ENCODE data around the gene HOXC6.

HOXC6 gene

GRCh38 chr12:53990311-53991076 is 37.7 kb upstream of the HOXC6 start:
- DNase-seq, result no peak

- no peak for DNase-seq
Measured at GRCh38 chr12:53991077-53991460, 37.2 kb upstream of the HOXC6 start.

- no peak for DNase-seq
Measured at GRCh38 chr12:53992377-53992889, 35.8 kb upstream of the HOXC6 start.

GRCh38 chr12:53993162-53994008 is 34.9 kb upstream of the HOXC6 start:
- DNase-seq, result no peak

GRCh38 chr12:53994009-53994263 is 34.3 kb upstream of the HOXC6 start:
- no peak for DNase-seq

- no peak for DNase-seq
Measured at GRCh38 chr12:53994264-53995001, 33.8 kb upstream of the HOXC6 start.

- no peak for DNase-seq
Measured at GRCh38 chr12:53995002-53995377, 33.2 kb upstream of the HOXC6 start.

GRCh38 chr12:53995378-53996239 is 32.6 kb upstream of the HOXC6 start:
- no peak for DNase-seq

GRCh38 chr12:53996240-53997203 is 31.7 kb upstream of the HOXC6 start:
- no peak for DNase-seq

- no peak for DNase-seq
Measured at GRCh38 chr12:53997204-53998109, 30.8 kb upstream of the HOXC6 start.

- no peak for DNase-seq
Measured at GRCh38 chr12:53998110-53998899, 29.9 kb upstream of the HOXC6 start.

GRCh38 chr12:53998900-53999236 is 29.4 kb upstream of the HOXC6 start:
- DNase-seq, result no peak

GRCh38 chr12:53999559-54000115 is 28.6 kb upstream of the HOXC6 start:
- DNase-seq, result peak; percentile 28

- DNase-seq, result no peak
Measured at GRCh38 chr12:54000116-54001114, 27.8 kb upstream of the HOXC6 start, which contains the start of gene HOXC9. HOXC9 (plus strand) TSS chr12:54000161; CDS start chr12:54000189, 28 bp downstream.

- no peak for DNase-seq
Measured at GRCh38 chr12:54001283-54002187, 26.7 kb upstream of the HOXC6 start.

- no peak for DNase-seq
Measured at GRCh38 chr12:54002278-54002914, 25.8 kb upstream of the HOXC6 start.

All from NCI-H446 treated with DMSO at 0.1 percent for 48 hours (cell line).